ENCODE measurements around the gene ZNF521.
"Not testable (repeated sequence)": the region's sequence is repeated elsewhere in the genome, so short reads cannot be mapped to it uniquely, and the experiment has no call there.

Gene ZNF521

GRCh38 chr18:25288340-25288938 lies 63.5 kb downstream of the ZNF521 start:
- no peak for DNase-seq

GRCh38 chr18:25287106-25287505 lies 64.9 kb downstream of the ZNF521 start:
- no peak for DNase-seq

- no peak for DNase-seq
These were observed 67.0 kb downstream of the ZNF521 start for GRCh38 chr18:25284861-25285550.

- DNase-seq = no peak
These were observed 67.7 kb downstream of the ZNF521 start for GRCh38 chr18:25284281-25284680.

- DNase-seq = no peak
These were observed 68.2 kb downstream of the ZNF521 start for GRCh38 chr18:25283781-25284180.

GRCh38 chr18:25282896-25283703 lies 68.9 kb downstream of the ZNF521 start:
- DNase-seq = no peak

- peak; percentile 42 for DNase-seq
These were observed 69.7 kb downstream of the ZNF521 start for GRCh38 chr18:25282282-25282681.

GRCh38 chr18:25281556-25281955 lies 70.4 kb downstream of the ZNF521 start:
- DNase-seq = no peak

GRCh38 chr18:25279961-25280360 lies 72.0 kb downstream of the ZNF521 start:
- DNase-seq = no peak

- DNase-seq = no peak
These were observed 72.4 kb downstream of the ZNF521 start for GRCh38 chr18:25279556-25279955.

GRCh38 chr18:25279133-25279532 lies 72.8 kb downstream of the ZNF521 start:
- no peak for DNase-seq

GRCh38 chr18:25278394-25278793 lies 73.6 kb downstream of the ZNF521 start:
- DNase-seq = no peak

- DNase-seq = no peak
These were observed 76.5 kb downstream of the ZNF521 start for GRCh38 chr18:25275412-25276001.

GRCh38 chr18:25274926-25275325 lies 77.0 kb downstream of the ZNF521 start:
- DNase-seq = no peak

- DNase-seq = not testable (repeated sequence)
These were observed 84.9 kb downstream of the ZNF521 start for GRCh38 chr18:25266931-25267527.

- no peak for DNase-seq
These were observed 89.0 kb downstream of the ZNF521 start for GRCh38 chr18:25262920-25263319.

GRCh38 chr18:25261768-25262167 lies 90.2 kb downstream of the ZNF521 start:
- DNase-seq = no peak

- DNase-seq = no peak
These were observed 95.5 kb downstream of the ZNF521 start for GRCh38 chr18:25256439-25256838.

- no peak for DNase-seq
These were observed 98.2 kb downstream of the ZNF521 start for GRCh38 chr18:25253779-25254178.

GRCh38 chr18:25253136-25253535 lies 98.8 kb downstream of the ZNF521 start:
- DNase-seq = no peak

- DNase-seq = no peak
These were observed 100.9 kb downstream of the ZNF521 start for GRCh38 chr18:25251068-25251467.

GRCh38 chr18:25250474-25250851 lies 101.5 kb downstream of the ZNF521 start:
- no peak for DNase-seq

GRCh38 chr18:25248755-25249154 lies 103.2 kb downstream of the ZNF521 start:
- DNase-seq = no peak

All from GDM1 (cell line).